GM19324 (cell line): ENCODE measurements around the gene PLXDC2.

Experiments
- ATAC-seq: cut with Tn5 transposase; IDR thresholded peaks from one replicate; pipeline ENCODE4 v1.9.1; 2021; ENCODE audit warnings: mild to moderate bottlenecking, moderate library complexity; ENCODE audit not compliant: unreplicated experiment, low FRiP score

The PLXDC2 gene

DNA sequence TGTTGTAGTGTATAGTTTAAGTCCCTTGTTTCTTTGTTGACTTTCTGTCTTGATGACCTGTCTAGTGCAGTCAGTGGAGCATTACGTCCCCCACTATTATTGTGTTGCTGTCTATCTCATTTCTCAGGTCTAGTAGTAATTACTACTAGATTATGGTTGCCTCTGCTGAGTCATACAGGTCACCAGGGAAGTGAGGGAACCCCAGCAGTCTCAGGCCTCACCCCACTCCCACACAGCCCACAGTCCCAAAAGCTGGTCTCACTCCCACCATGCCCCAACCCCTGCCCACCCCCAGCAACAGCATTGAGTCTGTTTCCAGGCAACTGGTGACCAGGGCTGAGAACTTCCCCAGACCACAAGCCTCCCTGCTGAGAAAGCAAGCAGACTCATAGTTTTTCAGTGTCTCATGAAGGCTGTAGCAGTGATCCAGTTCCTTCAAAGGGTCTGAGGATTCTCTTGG is 88.0 kb downstream of the PLXDC2 start:
- ATAC-seq: peak; percentile 82

DNA sequence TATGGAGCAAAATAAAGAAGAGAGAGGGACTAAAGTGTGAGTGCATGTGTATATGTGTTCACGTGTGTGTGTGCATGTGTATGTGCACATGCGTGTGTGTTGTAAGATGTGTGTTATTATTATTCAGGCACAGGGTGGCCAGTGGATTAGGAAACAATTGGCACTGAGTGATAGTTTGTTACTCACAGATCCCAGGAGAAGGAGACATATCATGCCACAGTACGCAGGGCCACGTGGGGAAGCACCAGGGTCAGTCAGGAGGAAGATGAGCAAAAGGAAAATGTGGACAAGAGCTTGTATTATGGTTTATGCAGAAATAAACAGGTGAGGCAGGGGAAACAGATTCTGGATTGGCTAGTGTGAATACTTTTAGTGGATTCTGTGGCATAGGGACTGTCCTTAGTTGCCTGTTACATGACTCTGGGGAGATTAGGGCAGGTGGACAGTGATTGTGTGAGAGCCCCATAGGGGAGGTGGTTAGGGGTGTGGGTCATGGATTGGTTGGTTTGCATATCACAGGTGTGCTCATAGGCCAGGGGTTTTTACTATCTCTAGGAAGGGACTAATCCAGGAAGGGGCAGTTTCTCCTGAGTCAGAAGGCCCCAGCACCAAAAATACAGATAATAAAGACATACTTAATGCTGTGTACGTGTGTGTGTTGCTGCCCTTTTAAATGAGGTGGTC is 90.0 kb downstream of the PLXDC2 start:
- no peak for ATAC-seq

DNA sequence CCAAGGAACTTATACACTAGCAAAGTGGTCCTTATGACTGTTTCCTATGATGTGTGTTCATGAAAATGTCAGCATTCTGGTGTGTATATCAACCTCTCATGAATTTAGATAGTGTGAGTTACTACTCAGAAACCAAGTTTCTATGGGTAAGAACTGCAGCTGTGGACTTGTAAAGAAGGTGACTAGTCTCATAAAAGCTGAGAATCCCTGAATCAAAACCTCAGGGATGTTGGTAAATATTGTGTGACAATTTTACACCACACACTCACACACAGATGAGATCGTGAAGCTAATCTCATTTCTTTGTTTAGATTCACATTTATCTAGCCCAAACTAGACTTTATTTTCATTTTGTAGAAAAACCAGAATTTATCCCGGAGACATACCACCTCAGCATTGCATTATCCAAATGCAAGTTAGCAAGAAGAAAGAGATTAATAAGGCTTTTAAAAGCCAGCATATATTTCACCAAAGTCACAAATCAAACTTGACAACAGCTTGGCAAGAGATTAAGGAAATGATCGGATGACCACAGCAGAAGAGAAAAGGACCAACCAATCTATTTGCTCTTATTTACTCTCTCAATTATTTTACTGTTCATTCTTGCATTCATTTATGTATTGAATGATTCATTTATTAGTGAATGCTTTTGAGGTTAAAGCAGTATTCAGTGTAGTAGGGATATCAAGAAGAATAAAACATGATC is 92.9 kb downstream of the PLXDC2 start:
- ATAC-seq: no peak

DNA sequence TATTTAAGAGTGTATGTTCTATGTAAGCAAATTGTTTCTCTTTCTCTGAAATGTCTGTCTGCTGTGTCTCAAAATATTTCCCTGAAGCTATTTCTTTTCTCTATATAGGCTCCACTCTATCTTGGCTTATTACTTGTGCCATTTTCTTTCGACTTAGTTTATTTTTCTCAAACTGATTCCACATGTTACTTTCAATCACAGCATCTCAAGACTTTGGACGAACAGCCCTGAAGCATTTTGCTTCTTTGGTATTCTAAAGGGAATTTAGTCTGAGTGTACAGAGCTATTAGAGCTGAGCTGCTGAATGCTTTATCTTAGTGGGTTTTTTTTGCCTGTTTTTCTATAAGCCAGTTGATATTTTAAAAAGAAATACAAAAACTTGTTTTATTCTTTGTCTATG is 95.7 kb downstream of the PLXDC2 start:
- no peak for ATAC-seq

DNA sequence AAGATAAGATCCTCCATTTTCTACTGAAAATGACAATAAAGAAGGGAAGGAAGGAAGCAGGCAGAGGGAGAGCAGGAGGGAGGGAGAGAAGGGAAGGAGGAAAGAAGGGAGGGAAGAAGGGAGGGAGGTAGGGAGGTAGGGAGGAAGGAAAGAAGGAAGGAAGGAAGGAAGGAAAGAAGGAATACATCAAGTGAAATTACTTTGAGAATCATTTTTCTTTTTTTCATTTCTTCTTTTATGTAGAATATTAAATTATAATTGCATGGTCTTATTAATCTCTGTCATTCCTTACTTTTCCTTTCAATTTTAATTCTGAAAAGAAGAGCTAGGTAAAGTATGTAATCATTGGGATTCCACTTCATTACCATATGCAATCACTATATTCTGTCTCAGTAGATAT is 97.8 kb downstream of the PLXDC2 start:
- no peak for ATAC-seq

DNA sequence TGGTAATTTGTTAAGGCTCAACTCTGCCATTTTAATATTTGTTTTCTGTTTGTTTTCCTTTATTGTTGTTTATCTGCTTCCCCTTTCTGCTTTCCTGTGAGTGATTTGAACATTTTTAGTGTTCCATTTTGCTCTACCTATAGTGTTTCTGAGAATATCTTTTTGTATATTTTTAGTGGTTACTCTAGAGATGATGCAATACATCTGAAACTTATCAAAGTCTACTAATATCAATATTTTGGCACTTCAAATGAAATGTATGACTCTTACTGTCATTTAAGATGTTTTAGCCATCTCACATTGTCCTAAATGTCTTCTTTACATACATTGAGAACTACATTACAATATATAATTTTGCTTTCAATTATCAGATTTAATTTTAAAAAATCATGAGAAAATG is 98.9 kb downstream of the PLXDC2 start:
- no peak for ATAC-seq

DNA sequence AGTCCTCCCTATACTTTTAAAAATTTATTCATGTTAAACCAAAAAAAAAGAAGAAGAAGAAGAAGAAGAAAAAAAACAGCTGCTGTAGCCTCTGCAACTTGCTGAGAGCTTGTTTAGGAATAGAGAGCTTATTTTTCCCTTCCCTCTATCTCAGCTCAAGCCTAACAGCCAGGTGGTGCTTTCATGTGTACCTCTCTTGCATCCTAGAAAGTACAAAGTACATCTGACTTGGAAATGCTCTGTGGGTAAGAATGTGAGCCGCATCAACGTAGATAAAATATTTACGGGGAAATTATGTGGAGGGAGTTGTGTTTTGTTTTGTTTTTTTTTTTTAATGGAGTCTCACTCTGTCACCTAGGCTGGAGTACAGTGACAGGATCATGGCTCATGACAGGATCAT is 99.6 kb downstream of the PLXDC2 start:
- ATAC-seq: no peak

DNA sequence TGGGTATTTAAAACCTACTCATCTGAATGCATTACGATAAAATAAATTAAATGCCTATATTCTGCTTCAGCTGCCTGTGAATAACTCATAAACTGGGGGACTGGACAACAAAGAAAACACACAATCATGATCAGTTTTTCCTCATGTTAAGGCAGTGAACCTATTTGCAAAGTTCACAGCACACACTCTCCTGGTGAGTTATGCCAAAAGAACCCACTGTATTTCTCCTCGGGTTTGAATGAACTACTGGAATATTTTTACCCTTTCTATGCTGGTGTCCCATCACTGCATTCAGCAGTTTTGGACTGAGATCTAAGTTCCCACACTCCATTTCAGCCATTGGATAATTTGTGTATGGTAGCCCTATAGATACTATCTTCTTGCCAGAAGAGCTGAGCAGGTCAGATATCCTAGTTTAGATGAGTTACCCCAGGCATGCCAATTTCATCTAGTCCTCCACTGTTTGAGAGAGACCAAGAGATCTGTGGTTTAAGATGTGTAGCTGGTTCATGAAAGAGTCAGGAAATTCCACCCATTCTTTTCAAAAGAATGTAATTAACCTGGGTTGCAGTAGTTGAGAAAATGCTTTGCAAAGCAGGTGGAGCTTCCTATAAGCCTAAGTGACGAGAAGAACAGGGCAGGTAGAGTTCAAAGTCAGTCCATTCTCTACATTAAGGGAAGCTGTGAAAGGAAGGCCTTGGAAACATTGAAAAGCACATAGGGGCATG is 101.7 kb downstream of the PLXDC2 start:
- ATAC-seq: no peak

DNA sequence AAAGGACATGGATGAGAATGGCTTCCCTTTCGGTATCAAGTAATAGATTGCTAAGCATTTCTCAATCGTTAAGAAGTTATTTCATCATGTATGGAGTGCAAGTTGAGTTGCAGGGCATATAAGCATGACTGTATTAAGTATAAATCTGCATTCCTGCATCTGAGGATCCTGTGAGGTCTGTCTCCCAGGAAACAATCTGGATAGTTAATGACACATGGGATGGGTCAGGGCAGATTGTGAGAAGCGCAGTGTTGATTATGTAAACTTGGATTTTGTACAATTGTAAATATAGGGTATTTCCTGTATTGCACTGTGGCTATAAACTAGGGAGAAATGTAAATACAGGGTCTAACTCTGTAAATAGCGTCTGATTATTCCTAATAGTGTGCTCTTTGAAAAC is 102.6 kb downstream of the PLXDC2 start:
- ATAC-seq: no peak

DNA sequence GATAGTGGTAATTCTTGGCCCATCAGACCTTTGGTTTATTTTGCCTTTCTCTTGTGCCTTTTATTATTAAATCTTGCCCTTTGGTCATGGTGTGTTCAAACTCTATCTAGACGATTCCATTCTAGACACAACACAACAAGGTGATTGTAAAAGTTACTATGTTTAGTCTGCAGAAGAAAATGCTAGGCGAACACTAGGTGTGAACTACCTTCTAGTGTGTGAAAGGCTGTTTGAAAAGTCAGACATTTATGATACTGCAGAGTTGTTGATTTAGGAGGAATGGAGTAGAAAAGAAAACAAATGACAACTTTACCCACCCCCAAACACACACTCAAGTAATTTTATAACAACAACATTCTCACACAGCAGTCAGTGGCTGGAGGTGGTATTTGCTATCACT is 103.4 kb downstream of the PLXDC2 start:
- no peak for ATAC-seq

DNA sequence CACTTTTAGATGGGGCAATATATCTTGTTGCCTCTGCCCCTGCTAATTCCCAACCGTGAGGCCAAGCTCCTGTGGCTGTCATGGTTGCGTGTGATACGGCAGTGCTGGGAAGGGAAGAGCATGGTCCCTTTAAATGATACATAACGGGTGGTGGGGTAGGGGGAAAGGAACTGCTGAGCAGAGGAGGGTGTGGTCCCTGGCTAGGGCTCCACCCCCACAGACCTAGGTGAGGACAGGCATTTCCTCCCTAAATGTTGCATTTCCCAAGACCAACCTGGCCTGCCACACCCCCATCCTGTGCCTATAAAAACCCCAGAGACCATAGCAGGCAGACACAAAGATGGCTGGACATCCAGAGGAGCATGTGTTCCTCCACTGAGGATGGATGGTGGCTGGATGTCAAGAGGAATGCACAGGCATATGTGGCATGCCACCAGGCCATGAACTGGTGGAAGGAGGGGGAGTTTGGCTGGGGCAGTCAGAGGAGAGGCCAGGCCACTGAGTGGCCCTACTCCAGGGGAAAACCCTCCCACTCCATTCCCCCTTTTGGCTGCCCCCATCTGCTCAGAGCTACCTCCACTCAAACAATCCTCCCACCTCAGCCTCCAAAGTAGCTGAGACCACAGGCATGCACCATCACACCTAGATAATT is 104.0 kb downstream of the PLXDC2 start:
- no peak for ATAC-seq

DNA sequence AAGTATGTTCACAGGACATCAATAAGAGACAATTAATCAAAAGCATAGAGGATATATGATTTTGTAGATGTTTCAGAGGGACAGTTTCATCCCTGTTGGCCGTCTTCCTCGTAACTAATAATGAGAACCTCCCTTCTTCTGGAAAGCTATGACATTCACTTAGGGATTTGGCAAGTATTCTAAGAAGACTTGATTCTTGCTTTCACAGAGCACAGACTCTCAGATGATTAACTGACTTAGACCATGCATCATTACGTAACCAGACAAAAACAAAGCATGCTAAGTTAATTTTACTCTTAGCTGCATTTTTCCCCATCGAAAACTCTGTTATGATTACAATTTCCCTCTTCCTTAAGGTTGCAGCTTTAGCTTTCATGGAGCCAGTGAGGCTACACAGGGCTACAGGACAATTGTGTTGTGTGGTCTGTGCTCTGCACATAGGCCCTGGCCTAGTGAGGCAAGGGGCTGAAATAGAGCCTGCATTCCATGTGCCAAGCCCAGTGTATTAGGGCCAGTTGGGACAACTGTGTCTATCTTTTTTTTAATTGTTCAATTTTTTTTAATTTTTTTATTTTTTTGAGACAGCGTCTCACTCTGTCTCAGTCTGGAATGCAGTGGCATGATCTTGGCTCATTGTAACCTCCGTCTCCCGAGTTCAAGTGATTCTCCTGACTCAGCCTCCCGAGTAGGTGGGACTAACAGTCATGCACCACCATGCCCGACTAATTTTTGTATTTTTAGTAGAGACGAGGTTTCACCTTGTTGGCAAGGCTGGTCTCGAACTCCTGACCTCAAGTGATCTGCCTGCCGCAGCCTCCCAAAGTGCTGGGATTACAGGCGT is 105.3 kb downstream of the PLXDC2 start:
- ATAC-seq: no peak

DNA sequence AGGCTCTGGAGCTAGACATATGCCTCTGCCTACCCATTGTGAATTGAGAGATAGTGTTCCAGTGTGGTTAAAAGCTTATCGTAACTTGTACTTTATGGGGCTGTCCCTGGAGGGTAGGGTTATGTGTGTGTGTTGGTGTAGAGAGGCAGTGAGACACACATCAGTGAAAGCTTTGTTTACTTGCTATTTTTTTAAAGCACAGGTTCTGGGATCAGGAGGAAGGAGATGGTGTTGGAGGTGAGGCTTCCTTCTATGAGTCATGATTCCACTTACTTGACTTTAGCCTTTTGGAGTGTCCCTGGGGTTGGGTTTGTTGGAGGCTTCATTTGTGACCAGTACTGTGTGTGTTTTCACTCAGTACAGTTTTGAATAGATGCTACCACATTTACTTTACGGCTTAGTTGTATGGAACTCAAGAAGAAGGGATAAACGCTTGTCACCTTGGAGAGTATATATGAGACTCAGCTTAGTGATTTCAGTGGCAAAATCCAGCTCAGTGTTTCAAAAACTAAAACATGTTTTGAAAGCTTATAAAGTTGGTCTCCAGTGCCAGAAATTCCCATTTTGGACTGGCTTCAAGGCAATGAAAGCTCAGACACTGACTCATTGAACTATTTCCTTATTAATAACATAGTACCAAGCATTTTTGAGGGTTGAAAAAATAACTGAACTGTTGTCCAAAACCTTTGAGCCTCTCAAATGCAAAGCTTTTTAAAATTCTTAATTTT is 106.2 kb downstream of the PLXDC2 start:
- ATAC-seq: no peak

DNA sequence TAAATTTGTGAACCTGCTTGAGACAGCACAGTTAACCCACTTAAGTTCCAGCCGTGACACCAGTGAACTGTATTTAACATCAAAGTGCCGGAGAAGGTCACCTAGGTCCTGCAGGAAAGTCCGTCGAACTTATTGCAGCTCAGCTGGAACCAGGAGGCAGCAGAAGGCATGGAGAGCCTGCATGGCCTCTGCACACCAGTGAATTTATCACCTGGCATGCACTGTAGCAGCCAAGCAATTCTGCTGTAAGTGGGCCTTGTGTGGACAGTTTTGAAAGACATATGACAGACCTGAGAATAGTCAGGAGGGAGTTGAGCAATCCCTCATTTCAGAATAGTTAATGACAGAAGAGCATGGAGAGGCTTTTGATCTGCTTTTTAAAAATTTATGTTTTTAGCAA is 108.8 kb downstream of the PLXDC2 start:
- ATAC-seq: no peak

DNA sequence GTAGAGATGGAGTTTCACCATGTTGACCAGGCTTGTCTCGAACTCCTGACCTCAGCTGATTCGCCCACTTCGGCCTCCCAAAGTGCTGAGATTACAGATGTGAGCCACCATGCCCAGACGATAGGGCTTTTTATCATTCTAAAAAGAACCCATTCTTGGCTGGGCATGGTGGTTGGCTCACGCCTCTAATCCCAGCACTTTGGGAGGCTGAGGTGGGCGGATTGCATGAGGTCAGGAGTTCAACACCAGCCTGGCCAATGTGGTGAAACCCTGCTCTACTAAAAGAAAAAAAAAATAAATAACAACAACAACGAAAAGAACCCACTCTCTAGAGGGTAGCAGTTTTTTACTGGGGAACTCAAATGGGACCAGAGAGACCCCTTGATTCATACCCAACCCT is 112.7 kb downstream of the PLXDC2 start:
- no peak for ATAC-seq

DNA sequence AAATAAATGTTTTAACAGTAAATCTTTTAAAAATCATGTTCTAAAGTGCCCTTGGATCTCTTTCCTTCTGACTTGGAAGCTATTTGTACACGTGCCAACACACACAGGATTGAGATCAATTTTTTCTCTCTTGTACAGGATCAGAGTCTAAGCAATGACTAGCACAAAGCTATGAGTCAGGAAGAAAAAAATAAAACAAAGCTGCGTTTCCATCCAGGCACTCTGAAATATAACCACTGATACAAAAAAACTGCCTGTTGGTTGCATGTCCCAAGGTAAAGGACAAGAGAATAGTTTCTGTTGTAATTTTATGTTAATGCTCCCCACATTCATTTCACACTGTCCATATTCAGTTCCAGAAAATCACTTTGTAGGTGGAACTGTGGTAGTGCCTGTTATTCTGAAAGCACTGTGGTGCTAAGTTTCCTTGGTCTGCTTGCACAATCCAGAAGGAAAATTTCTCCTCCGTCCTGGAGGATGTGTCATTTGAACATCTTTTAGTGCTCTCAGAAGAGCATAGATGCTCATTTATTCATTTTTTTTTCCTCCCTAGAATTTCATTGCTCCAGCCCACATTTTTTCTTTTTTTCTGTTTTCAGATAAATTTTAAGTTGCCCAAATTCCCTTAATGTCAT is 113.4 kb downstream of the PLXDC2 start:
- no peak for ATAC-seq

DNA sequence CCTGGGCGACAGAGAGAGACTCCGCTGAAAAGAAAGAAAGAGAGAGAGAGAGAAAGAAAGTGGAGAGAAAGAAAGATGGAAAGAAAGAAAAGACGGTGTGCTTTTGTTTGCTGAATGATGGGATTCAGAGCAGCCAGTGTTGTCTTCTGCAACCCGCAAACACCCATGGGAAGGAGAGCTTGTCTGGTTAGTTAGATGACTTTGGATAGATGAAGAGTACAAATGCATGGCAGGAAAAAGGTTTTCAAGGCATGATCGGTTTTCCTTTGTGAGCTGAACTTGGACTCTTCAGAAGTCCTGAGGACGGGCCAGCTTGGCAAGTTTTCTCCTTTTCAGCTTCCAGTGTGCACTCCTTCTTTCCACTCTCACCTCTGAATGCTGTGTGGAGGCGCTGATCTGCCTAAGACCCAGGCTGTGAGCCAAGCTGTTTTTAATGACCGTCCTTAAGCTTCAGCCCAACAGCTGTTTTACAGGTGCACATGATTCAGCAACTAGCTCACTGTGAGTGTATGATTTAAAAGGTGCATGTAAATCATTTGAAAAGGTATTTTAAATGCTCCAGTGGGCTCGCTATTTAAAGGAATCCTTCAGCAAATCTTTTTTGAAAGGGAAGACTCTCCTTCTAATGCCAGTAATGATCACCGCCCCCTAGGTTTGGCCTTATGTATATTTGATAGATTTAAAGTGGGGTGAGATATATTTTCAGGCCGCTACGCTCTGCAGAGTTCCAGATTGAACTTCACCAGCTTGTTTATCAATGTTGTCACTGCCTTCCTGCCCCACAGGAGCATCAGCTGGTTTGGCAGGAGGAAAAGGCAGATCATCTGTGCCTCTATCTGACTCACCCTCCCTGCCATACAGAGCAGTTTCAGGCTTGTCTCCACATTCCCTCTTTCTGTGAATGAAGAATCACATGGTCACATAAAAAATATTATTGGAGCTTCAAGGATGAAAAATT is 115.0 kb downstream of the PLXDC2 start:
- ATAC-seq: no peak
